NCI-H1092 treated with DMSO at 0.1 percent for 48 hours (cell line): Measurements from ENCODE around the gene MBTPS2.
"Not testable (repeated sequence)": the region's sequence is repeated elsewhere in the genome, so short reads cannot be mapped to it uniquely, and the experiment has no call there.

ENCODE experiments used
- DNase-seq: peaks from one replicate; lab custom pipeline; 2025; lab: John Stamatoyannopoulos, UW

MBTPS2 gene

DNA sequence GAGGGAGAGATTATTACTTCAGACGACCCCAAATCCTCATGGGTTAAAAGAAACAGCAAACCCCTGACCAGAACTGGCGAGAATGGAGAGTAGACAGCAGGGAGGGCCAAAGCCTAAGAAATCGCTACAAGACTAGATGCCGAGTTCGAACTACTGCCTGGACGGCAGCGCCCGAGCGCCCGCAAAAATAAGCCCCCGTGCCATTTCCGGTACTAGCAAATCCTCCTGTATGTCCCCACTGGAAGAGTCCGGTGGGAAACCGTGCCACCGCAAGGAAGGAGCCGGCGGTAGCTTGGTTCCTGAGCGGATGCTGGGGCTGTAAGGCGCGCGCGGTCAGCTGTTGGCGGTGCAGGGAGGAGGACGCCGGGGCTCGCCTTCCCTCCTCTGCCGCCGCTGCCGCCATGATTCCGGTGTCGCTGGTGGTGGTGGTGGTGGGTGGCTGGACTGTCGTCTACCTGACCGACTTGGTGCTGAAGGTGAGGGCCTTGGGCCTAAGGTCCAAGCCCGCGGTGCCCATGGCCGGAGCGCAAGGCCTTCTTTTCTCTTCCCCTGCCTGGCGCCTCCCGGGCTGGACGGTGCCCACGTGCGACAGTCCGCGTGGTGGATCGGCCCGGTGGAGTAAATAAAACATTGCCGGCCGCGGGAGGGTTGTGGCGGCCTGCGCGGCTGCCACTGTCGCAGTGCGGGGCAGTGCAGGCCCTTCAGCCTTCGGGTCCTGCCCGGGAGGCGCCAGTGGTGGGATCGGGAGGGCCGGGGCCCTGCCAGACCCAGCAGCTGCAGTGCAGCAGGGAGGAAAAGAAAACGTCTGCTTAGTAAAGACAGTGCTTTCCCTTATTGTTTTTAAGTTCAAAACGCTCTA lies at the start of gene MBTPS2:
MBTPS2 (plus strand) TSS at position 284 of the 859 bp plus-strand sequence; CDS start at position 402, 118 bp downstream.
- DNase-seq = peak; percentile 94

DNA sequence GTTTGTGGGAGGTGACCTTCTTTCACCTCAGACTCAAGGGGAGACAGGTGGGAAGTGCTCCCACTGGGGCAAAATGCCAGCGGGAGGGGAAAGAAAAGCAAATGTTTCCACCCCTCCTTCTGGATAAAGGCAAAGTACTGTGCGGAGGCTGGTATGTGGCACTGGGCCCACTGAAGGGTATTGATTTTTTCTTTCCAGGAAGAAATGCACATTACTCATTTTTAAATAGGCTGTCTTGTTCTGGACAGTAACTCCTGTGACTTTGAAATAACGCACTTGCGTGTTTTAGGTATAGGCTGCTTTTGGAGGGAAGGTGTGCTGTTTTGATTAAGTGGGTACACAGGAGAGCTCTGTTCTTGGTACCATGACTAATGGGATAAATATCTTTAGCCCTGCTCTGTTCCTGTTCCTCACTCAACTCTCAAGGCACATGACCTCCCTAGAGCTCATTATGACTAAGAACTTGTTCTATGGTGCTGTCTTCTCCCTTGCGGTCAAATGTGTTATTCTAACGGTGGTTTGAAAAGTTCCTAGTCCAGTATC lies 40.7 kb upstream of the MBTPS2 start:
- DNase-seq = peak; percentile 85

DNA sequence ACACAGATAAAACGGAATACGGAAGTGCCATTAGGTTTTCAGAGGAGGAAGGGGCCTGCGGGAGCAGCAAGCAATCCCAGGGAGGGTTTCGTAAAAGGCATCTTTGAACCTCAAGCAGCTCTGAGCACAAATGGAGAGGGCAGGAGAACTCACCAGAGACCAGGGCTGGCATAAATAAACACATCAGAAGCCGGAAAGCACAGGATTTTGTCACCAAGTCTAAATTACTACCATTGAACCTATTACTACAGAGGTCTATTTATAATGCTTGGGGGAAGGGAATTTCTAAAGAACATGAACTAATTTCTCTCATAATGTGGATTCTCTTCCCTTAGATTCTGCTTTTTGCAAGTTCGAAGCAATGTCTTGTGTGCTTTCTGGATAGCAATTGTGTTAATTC lies 39.6 kb upstream of the MBTPS2 start:
- DNase-seq = no peak

DNA sequence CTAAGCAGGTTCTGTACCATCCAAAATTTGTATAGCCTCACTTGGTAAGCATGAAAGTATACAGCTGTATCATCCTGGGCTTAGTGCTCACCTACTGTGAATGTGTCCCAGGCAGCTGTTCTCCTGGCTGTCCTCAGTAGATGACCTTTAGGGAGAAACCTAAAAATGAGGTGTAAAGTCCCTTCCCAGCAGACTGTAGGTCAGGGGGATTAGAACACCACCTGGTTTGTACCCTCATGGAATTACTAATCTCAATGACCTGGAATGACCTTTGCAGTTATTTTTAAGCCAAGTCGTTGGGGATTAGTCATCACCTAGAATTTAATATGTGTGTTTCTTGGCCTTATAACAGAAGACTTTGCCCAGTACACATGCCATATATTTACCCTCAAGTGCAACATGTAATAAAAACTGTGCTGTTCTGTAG lies 39.1 kb upstream of the MBTPS2 start:
- no peak for DNase-seq

GRCh38 chrX:21802054-21802670 lies 37.3 kb upstream of the MBTPS2 start:
- DNase-seq = no peak

DNA sequence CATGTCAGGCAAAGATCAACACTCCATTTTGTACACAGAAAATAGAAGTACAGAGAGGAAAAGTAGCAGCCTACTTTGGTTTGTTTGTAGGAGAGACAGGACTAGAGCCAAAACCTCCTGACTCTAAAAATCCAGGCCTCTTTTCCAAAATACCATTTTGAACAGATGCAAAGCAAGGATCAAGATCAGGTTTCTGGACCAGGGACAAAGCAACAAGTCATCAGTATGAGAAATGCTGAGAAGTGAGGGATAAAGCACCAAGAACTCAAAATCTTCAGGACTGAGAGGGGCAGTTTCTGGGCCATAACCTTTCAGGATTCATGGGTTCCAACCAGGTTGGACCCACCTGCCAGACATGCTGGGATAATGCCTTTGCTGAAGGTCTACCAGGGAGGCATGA lies 36.6 kb upstream of the MBTPS2 start:
- DNase-seq = no peak

- DNase-seq = no peak
Measured at GRCh38 chrX:21806691-21807090, 32.7 kb upstream of the MBTPS2 start.

DNA sequence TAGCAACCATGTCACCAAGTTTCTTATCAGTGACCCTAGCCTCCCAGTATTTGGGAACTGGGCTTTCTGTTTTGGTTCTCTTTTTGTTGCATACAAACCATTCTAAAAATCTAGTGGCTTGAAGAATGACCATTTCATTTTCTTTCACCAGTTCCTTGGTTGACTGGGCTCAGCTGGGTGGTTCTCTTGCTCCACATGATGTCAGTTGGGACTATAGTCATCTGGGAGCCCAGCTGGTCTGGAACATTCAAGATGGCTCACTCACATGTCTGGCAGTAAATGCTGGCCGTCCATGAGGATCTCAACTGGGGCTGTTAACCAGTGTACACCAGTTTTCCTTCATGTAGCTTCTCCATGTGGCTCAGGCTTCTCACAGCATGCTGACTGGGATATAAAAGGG lies 27.6 kb upstream of the MBTPS2 start:
- DNase-seq = no peak

DNA sequence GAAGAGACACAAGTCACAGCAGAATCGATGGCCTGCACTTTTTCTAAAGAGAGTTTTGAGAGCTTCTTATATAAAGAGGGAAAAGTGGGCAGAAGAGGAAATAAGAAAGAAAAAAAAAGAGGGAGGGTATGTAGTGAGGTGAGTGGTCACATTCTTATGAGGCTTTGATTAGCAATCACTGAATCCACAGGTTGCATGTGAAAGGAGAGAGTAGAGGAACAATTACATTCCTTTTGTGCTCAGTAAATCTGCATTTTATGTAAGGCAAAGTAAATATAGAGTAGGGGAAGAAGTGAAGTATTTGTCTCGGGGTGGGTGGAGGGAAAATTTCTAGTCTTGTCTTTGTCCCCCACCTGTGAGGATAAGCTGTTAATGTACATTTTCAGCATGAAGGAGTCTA lies 26.8 kb upstream of the MBTPS2 start:
- DNase-seq = no peak

DNA sequence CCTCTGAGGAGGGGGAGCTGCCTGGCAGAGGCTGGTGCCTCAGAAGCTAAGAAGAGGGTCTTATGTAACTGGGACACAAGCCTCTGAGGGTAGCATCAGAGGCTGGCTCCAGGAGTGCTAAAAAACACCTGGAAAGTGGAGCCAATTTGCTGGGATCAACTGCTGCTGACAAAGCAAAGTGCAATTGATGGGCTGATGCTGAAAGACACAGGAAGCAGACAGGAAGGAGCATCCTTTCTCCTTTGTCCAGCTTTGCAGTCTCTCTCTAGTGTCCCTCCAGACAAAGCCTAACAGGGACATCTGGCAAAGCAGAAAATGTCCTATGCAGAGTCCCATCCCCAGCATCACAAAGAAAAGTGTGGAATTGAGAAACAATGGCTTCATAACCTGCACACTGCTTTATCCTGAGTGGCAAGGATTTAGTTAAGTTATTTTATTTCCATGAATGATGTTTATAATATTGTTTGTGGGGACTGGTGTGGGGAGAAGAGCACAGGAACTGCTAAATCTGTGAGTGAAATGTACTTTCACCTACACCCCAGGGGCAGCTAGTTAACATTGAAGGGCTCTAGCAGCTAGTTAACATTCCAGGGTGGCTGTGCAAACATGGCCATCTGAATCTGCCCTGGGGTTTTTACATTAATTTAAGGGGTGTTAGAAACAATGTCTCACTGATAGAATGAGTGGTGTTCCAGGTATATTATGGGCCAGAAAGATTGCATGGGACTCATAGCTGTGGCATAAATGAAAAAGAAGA lies 25.6 kb upstream of the MBTPS2 start:
- DNase-seq = no peak

DNA sequence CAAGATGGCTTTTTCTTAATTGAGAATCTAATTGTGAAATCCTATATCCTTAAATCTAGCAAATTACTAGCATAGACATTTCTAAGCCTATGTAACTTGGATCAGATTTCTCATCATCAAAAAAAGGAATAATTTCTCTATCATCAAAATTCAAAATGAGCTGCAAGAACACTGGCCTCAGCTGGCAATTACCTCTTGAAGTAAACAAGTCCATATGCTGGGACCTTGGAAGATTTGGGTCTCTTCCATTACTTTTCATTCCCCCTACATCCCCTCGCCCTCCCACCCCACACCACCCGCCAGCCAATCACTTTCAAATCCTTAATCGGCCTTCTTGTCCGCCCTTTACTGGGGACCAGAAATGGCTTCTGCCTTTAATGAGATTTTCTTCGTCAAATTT lies 23.3 kb upstream of the MBTPS2 start:
- no peak for DNase-seq

DNA sequence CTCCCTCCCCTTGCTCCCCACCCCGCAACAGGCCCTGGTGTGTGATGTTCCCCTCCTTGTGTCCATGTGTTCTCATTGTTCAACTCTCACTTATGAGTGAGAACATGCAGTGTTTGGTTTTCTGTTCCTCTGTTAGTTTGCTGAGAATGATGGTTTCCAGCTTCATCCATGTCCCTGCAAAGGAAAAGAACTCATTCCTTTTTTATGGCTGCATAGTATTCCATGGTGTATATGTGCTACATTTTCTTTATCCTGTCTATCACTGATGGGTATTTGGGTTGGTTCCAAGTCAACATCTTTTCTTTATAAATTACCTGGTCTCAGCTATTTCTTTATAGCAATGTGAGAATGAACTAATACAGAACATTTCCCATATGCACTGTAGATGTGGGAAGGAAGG lies 19.2 kb upstream of the MBTPS2 start:
- not testable (repeated sequence) for DNase-seq

- no peak for DNase-seq
Measured at GRCh38 chrX:21821875-21822274, 17.5 kb upstream of the MBTPS2 start.

- no peak for DNase-seq
Measured at GRCh38 chrX:21831496-21831895, 7.9 kb upstream of the MBTPS2 start.

DNA sequence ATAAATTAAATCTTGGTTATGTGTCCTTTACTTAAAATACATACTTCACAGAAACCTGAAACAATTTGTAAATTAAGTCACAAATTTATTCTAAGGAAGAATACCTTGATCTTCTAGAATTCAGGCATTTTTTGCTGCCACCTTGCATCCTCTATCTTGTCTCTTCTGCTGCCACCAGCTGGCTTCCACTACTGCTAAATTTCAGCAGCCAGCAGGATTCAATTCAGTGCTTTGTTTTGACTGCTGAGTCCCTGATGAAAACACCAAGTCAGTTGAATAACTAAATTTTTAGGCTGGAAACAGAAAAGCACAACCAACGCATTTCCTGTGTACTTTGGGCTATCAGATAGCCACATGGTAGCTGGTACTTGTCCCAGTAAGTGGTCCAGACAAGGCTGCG lies 2.4 kb upstream of the MBTPS2 start:
- DNase-seq = no peak

GRCh38 chrX:21838937-21839333 lies 482 bp upstream of the MBTPS2 start:
- peak; percentile 55 for DNase-seq

GRCh38 chrX:21840193-21840545 lies 752 bp downstream of the MBTPS2 start:
- no peak for DNase-seq

DNA sequence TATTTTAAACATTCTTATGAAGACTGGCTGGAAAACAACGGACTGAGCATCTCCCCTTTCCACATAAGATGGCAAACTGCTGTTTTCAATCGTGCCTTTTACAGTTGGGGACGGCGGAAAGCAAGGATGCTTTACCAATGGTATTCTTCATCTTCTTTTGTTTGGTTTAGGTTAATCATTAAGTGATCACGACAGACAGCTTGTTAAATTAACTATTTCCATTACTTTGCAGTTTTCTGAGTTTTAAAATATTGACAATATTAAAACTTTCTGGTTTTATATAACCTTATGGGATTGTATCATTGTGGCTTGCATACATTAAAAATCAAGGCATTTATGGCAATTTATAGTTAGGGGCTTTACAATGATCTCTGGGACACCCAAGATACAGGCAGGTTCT lies 3.8 kb downstream of the MBTPS2 start:
- no peak for DNase-seq

DNA sequence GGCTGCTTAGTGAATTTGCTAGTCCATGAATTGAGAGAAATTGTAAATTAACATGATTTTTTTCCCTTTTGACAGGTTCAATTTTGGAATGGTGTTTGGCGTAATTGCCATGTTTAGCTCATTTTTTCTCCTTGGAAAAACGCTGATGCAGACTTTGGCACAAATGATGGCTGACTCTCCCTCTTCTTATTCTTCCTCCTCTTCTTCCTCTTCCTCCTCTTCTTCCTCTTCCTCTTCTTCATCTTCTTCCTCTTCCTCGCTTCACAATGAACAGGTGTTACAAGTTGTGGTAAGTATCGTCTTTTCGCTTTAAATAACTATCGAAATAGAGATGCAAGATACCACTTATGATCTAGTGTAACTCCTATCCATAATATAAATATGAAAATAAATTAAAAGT lies 5.7 kb downstream of the MBTPS2 start:
- DNase-seq = no peak

DNA sequence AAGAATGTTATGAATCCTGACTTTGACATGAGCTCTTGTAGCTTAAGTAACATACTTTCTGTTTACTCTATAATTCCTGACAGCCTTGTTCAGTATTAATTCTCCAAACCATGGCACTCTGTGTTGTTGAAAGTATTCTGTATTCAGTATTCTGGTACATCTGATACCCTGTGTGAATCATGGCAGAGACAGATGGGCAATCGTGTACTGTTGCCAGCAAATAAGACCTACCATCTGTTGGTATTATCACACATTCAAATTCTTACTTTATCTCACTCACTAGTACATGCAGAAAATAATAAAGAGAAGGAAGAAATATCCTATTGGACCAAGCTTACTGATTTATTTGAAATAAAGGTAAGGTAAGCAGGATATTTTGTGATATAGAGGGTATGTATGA lies 7.9 kb downstream of the MBTPS2 start:
- no peak for DNase-seq

- no peak for DNase-seq
Measured at GRCh38 chrX:21853578-21853977, 14.2 kb downstream of the MBTPS2 start.

- DNase-seq = no peak
Measured at GRCh38 chrX:21855937-21856415, 16.6 kb downstream of the MBTPS2 start, which contains the start of gene YY2. YY2 (plus strand) TSS chrX:21855987; CDS start chrX:21856485, 498 bp downstream.
